ENCODE results near the gene KL.

Gene KL

GRCh38 chr13:33016414-33017322 is at the start of gene KL:
TSS of gene KL (plus strand) at chr13:33016423. CDS start at chr13:33016441, 18 bp downstream.
- DNase-seq: peak; percentile 10 to 15

- no peak for DNase-seq
These were observed 48.5 kb upstream of the KL start for GRCh38 chr13:32967584-32968182.

- DNase-seq: no peak
These were observed 47.9 kb upstream of the KL start for GRCh38 chr13:32968316-32968715.

GRCh38 chr13:32968793-32969192 is 47.4 kb upstream of the KL start:
- DNase-seq: no peak

GRCh38 chr13:32969516-32969941 is 46.7 kb upstream of the KL start:
- no peak for DNase-seq

- DNase-seq: no peak
These were observed 40.0 kb upstream of the KL start for GRCh38 chr13:32976056-32976805.

GRCh38 chr13:32976912-32977311 is 39.3 kb upstream of the KL start:
- DNase-seq: no peak

GRCh38 chr13:32977321-32977720 is 38.9 kb upstream of the KL start:
- no peak for DNase-seq

- DNase-seq: no peak
These were observed 37.9 kb upstream of the KL start for GRCh38 chr13:32978278-32978677.

GRCh38 chr13:32983058-32983457 is 33.2 kb upstream of the KL start:
- no peak for DNase-seq

- peak in 1 of 2 experiments; percentile 1 for DNase-seq
These were observed 31.2 kb upstream of the KL start for GRCh38 chr13:32984857-32985626.

GRCh38 chr13:32986552-32986951 is 29.7 kb upstream of the KL start:
- no peak for DNase-seq

- DNase-seq: no peak
These were observed 28.8 kb upstream of the KL start for GRCh38 chr13:32987462-32987861.

- DNase-seq: no peak
These were observed 27.5 kb upstream of the KL start for GRCh38 chr13:32988608-32989289.

- no peak for DNase-seq
These were observed 26.9 kb upstream of the KL start for GRCh38 chr13:32989290-32989667.

- DNase-seq: no peak
These were observed 26.3 kb upstream of the KL start for GRCh38 chr13:32989942-32990341.

GRCh38 chr13:32993145-32993544 is 23.1 kb upstream of the KL start:
- DNase-seq: no peak

- no peak for DNase-seq
These were observed 18.8 kb upstream of the KL start for GRCh38 chr13:32997399-32997798.

- DNase-seq: no peak
These were observed 17.3 kb upstream of the KL start for GRCh38 chr13:32998966-32999365.

- no peak for DNase-seq
These were observed 15.9 kb upstream of the KL start for GRCh38 chr13:33000365-33000764.

- DNase-seq: no peak
These were observed 12.7 kb upstream of the KL start for GRCh38 chr13:33003458-33004019.

- DNase-seq: no peak
These were observed 11.7 kb upstream of the KL start for GRCh38 chr13:33004511-33004910.
